Astrocyte of the spinal cord (primary cell): ENCODE results near the gene WDR33.

Experiments
- DNase-seq: peaks from one replicate; pipeline ENCODE4 v3.0.0; 2011; ENCODE audit warnings: low read depth, low spot score
- H3K4me3 ChIP-seq: 2 replicates; pipeline ENCODE4 v1.5.1; 2011; ENCODE audit warnings: low read depth, mild to moderate bottlenecking, low read length, moderate library complexity
- CTCF ChIP-seq: IDR thresholded peaks from 2 replicates; pipeline ENCODE4 v1.5.1; 2012; ENCODE audit warnings: low read depth, mild to moderate bottlenecking, low read length, inconsistent platforms
- in situ Hi-C: cut with HindIII; loops from 2 replicates; pipeline ENCODE4 v1.10.0; 2017; ENCODE audit warnings: low sequenced_read_pairs

Gene WDR33

GRCh38 chr2:127679680-127680361 is 131.2 kb downstream of the WDR33 start:
- no peak for TF ChIP-seq CTCF
- in situ Hi-C loops = no loop called here
- H3K4me3 ChIP-seq = no peak overlapping the region
- no peak for DNase-seq

- in situ Hi-C loops = no loop called here
- no peak overlapping the region for H3K4me3 ChIP-seq
- DNase-seq = no peak
- TF ChIP-seq CTCF = no peak
These were observed 132.0 kb downstream of the WDR33 start for GRCh38 chr2:127678991-127679390.

GRCh38 chr2:127678531-127678930 is 132.4 kb downstream of the WDR33 start:
- no peak for TF ChIP-seq CTCF
- H3K4me3 ChIP-seq = no peak overlapping the region
- no peak for DNase-seq
- in situ Hi-C loops = no loop called here

- in situ Hi-C loops = no loop called here
- no peak overlapping the region for H3K4me3 ChIP-seq
- TF ChIP-seq CTCF = no peak
- no peak for DNase-seq
These were observed 134.1 kb downstream of the WDR33 start for GRCh38 chr2:127676906-127677305.

- H3K4me3 ChIP-seq = peak within 1 kb of the TSS; percentile 46
- in situ Hi-C loops = no loop called here
- no peak for DNase-seq
- TF ChIP-seq CTCF = no peak
These were observed 135.4 kb downstream of the WDR33 start, which contains the start of gene LIMS2 for GRCh38 chr2:127675331-127676261. Gene LIMS2 (minus strand): TSS chr2:127675530. CDS start chr2:127675024, 506 bp downstream.

GRCh38 chr2:127674241-127675209 is 136.4 kb downstream of the WDR33 start:
- no peak for DNase-seq
- in situ Hi-C loops = no loop called here
- TF ChIP-seq CTCF = no peak
- peak overlapping the region; percentile 26 for H3K4me3 ChIP-seq
